HT-29 (cell line): ENCODE results near the gene UCP3. TPM values are rescaled to one million over a fixed set of nuclear protein-coding genes. Genes with fewer than 3 reads are reported as not detected.

ENCODE experiments used
- DNase-seq: peaks from one replicate; pipeline ENCODE4 v3.0.0-alpha.2; 2015; ENCODE audit warnings: low spot score
- total RNA-seq: library from RNA; depleted of rRNA; stranded (reverse); fragments of >200 nt; shearing (Covaris generic); gene quantifications from 2 replicates; pipeline ENCODE4 v1.2.3, GENCODE V29; 2014; rRNA removed

The UCP3 gene
- total RNA-seq, 1 experiment from 2014 or later: 0.64 TPM

DNA sequence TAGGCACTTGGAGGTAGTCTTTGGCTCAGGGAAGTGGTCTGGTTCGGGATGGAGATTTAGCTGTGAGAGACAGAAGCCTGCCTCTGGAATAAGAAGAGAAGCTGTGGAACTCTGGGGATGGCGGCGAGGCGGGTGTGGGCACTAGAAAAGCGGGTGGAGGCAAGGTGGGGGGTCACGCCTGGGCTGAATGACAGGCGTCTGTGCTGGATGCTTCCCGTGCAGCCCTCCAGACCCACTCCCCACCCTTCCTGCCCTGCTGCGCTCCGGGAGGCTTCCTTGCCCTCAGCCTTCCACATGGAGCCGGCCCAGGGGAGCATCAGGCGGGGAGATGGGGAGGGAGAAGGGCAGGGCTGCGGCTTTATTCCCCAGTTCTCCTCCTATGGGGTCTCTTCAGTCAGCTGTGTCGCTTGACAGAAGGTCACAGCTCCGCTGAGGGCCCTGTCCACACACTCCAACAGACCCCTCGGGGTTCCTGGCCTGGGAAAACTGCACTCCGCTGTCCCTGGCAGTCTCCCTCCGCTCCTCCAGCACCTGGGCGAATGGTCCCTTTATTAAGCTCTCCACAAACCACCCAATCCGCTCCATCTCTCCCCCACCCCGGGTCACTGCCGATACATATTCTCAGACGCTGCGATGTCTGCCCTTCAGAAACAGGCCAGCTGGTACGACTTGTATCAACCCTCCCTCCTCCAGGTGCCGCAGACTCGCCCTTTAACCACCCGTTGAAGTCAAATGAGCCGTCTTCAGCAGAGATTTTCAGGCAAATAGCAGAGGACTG is 51.8 kb downstream of the UCP3 start:
- DNase-seq: no peak

DNA sequence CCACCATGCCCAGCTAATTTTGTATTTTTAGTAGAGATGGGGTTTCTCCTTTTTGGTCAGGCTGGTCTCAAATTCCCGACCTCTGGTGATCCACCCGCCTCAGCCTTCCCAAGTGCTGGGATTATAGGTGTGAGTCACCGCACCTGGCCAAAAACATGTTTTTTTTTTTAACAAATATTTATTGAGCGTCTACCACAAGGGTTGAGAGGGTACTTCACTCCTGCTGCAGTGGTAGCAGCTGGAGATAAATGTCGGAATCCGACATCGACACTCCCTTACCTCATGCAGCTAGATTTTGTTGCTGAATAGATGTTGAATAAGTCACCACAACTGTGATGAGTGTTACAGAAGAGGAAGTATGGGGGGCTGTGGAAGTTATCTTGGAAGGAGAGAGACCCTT is 57.1 kb downstream of the UCP3 start:
- no peak for DNase-seq

DNA sequence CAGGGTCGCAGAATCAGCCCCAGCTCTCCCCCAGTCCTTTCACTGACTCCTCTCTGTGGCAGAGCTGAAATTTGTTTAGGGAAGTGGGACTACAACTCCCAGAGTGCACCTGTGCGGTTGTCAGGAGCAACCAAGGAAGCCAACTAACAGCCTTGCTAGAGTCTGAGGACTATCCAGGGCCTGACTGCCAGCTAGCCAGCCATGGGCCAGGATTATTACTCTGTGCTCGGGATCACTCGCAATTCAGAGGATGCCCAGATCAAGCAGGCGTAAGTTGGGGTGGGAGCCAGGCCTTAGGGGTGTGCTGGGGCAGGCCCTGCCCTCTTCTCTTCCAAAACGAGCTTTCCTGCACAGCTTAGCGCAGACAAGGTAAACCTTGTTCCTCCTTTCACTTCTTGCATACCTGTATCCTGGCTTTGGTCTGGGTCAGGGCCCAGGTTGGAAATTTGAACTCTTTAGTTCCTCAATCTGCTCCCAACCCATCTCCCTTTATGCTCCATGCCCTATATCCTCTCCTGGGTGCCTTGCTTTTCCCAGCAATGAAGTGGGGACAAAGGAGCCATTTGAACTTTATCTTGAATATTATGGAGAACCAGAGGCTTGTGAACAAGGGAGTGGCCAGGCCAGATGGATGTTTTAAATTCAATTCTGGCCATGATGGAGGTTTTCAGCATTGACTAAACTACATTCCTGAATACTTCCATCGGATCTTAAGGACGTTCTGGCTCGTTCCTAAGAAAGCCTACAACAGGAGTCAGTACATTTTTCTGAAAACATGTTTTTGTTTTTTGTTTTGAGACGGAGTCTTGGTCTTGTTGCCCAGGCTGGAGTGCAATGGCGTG is 57.8 kb downstream of the UCP3 start, which contains the start of gene DNAJB13:
DNAJB13 (plus strand) TSS at position 158 of the 842 bp plus-strand sequence; CDS start at position 202, 44 bp downstream.
- peak; percentile 82 for DNase-seq

Other genes starting within 250 kb of the UCP3 start
- 158 and 166 TPM in 2 replicates for gene RAB6A, start 248.0 kb downstream of the UCP3 start, total RNA-seq
- gene MRPL48, start 221.2 kb downstream of the UCP3 start, total RNA-seq: 83.4 and 92.0 TPM in 2 replicates
- 308 and 352 TPM in 2 replicates for gene COA4, start 132.2 kb downstream of the UCP3 start, total RNA-seq
- gene PAAF1, start 132.1 kb downstream of the UCP3 start, total RNA-seq: 10.6 and 12.3 TPM in 2 replicates
- gene DNAJB13, start 58.1 kb downstream of the UCP3 start, total RNA-seq: 0.46 TPM in 1 of 2 replicates, not detected in the other
- 76.8 and 89.4 TPM in 2 replicates for gene UCP2, start 26.2 kb downstream of the UCP3 start, total RNA-seq
- gene C2CD3, start 161.9 kb upstream of the UCP3 start, total RNA-seq: 25.8 and 26.6 TPM in 2 replicates
- gene PPME1, start 162.2 kb upstream of the UCP3 start, total RNA-seq: 29.6 and 34.7 TPM in 2 replicates